ENCODE measurements around the gene CCDC74A.
"Not testable (repeated sequence)": the region's sequence is repeated elsewhere in the genome, so short reads cannot be mapped to it uniquely, and the experiment has no call there.

The CCDC74A gene

GRCh38 chr2:131525256-131525655, 2.4 kb upstream of the CCDC74A start:
- FAIRE-seq; DNase-seq (ENCODE audit: insufficient read length, low spot score): not testable (repeated sequence)

DNA sequence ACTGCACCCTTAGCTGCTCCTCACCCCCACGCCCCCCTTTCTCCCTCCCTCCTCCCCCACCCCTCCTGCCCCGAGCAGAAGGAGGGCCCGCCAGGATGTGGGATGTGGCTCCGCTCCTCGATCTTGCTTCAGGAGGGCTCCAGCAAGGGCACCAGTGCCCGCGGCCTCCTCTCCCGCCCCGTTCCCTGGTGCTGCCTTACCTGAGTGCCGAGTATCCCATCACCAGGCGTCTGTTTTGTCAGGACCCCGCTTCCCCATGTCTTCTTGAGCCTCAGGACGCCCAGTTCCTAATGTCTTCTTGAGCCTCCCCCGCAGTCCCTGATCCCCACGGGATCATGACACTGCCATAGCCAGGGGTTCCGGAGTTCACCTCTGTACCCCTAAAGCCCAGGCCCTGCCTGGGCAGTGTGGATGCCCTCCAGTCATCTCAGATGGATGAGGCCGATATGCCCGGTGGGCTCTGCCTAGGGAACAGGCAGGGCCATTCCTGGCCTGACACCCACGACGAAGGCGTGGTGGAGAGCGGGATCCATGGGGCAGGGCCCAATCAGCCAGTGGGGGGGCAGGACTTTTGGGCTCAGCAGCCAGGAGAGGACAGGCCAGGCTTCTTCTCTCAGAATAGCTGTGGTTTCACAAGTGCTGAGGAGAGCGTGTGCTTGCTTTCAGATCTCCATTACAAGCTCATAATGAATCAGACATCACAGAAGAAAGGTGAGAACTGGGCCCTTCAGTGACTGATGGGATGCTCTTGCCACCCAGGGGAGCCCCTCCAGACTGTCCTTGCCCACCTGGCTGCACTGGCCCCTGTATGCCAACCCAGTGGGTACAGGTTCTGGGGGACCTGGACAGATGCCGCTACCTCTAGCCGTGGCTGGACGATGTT, 1.5 kb downstream of the CCDC74A start:
- not testable (repeated sequence) for DNase-seq (ENCODE audit: insufficient read length, low spot score); FAIRE-seq

- peak; percentile 16 for FAIRE-seq
- not testable (repeated sequence) for DNase-seq (ENCODE audit: insufficient read length, low spot score)
Measured at GRCh38 chr2:131529864-131530445, 2.3 kb downstream of the CCDC74A start.

- DNase-seq (ENCODE audit: insufficient read length, low spot score); FAIRE-seq: not testable (repeated sequence)
Measured at GRCh38 chr2:131530626-131531344, 3.1 kb downstream of the CCDC74A start.

DNA sequence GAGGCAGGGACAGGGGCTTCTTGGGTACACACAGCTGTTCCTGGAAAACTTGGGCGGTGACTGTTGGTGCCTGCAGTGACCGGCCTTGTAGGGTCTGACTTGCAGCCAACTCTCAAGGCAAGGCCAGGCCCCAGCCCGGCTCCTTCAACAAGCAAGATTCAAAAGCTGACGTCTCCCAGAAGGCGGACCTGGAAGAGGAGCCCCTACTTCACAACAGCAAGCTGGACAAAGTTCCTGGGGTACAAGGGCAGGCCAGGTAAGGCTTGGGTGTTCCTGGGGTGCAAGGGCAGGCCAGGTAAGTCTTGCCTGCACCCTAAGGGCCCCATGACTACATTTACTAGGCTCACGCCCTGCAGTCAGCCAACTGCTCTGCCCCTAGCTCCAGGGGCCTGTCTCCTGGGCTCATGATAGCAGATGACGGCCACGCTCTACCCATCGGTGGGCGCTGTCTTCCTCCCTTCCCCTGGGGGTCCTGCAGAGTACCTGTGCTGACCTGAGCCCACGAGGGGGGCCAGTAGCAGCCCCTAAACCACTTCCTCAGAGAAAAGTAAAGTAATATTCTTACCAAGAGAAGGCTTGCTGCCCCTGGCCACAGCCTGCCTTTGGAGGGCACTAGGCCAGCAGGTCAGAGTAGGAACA, 4.0 kb downstream of the CCDC74A start:
- not testable (repeated sequence) for FAIRE-seq; DNase-seq (ENCODE audit: insufficient read length, low spot score)

- not testable (repeated sequence) for DNase-seq (ENCODE audit: insufficient read length, low spot score); FAIRE-seq
Measured at GRCh38 chr2:131532723-131533608, 5.3 kb downstream of the CCDC74A start.

- DNase-seq (ENCODE audit: insufficient read length, low spot score); FAIRE-seq: not testable (repeated sequence)
Measured at GRCh38 chr2:131533609-131534316, 6.1 kb downstream of the CCDC74A start.

GRCh38 chr2:131534317-131534672, 6.6 kb downstream of the CCDC74A start:
- DNase-seq (ENCODE audit: insufficient read length, low spot score), result not testable (repeated sequence)

GRCh38 chr2:131534965-131535364, 7.3 kb downstream of the CCDC74A start:
- not testable (repeated sequence) for FAIRE-seq; DNase-seq (ENCODE audit: insufficient read length, low spot score)

More at GRCh38 chr2:131534317-131534672, 6.6 kb downstream of the CCDC74A start:
- peak; percentile 23 for FAIRE-seq

- FAIRE-seq (no peak), DNase-seq (ENCODE audit: insufficient read length, low spot score) (no peak)
Measured at GRCh38 chr2:131535526-131535925, 7.8 kb downstream of the CCDC74A start.

- not testable (repeated sequence) for FAIRE-seq; DNase-seq (ENCODE audit: insufficient read length, low spot score)
Measured at GRCh38 chr2:131535951-131536826, 8.5 kb downstream of the CCDC74A start.

DNA sequence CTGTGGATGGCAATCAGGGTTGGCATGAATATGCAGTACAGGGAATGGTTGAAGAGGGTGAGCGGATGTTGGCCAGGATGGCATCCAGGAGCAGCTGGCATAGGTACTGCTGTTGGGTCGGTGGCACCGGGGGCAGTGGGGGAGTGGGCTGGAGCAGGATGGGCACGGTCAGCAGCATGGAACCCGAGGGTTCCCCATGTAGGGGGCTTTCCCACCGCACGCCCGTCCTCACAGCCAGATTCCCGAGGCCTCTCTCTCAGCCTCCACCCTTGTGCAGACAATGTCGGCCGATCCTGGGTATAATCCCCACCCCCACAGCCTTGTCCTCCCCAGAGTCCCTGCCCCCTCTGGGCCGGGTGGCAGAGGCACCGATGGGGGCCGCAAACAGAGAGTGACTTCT, 9.2 kb downstream of the CCDC74A start:
- DNase-seq (ENCODE audit: insufficient read length, low spot score); FAIRE-seq: not testable (repeated sequence)

DNA sequence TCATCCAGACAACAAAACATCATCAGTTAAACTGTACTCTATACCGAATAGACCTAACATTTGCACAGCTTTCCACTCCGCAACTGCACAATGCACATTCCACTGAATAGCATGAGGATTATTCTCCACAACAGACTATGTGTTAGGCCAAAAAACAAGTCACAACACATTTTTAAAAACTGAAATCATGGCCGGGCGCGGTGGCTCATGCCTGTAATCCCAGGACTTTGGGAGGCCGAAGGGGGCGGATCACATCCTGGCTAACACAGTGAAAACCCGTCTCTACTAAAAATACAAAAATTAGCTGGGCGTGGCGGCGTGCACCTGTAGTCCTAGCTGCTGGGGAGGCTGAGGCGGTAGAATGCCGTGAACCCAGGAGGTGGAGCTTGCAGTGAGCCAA, 11.2 kb downstream of the CCDC74A start:
- FAIRE-seq, result not testable (repeated sequence)

GRCh38 chr2:131542438-131543384, 15.0 kb downstream of the CCDC74A start:
- FAIRE-seq (no peak), DNase-seq (ENCODE audit: insufficient read length, low spot score) (no peak)

More for the DNA sequence above, 11.2 kb downstream of the CCDC74A start:
- DNase-seq (ENCODE audit: insufficient read length, low spot score), result not testable (repeated sequence)

GRCh38 chr2:131543385-131543891, 15.8 kb downstream of the CCDC74A start:
- FAIRE-seq, result no peak
- DNase-seq (ENCODE audit: insufficient read length, low spot score), result no peak

DNA sequence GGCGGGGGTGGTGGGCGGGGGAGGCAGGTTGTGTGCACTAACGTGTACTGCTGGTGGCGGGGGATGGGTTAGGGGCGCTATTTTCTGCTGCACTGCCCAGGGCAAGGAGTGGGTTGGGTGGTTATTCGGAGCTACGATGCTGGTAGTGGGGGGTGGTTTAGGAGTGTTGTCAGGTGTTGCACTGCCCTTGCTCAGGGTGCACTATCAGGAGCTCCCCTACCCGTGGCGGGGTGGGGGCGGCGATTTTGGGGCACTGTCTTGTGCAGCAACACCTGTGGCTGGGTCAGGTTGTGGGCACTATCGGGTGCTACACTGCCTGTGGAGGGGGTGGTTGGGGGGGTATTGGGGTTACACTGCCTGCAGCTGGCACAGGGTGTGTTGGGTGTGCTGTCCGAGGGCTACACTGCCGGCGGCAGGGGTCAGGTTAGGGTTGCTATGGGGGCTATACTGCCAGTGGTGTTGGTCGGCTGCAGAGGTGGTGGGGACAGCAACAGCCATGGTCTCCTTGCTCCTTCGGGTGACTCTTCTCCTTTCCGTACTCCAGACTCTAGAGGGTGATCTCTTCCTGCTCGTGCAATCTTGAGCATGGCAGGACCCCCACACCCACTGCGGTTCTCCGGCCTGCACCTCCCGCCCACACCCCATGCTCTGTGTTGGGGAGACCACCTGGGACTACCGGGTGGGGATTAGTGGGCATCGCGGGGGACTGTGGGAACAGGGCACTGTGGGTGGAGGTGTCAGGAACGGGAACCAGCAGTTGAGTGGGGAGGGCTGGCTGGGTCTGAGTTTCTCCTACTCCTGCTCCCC, 16.5 kb downstream of the CCDC74A start:
- not testable (repeated sequence) for DNase-seq (ENCODE audit: insufficient read length, low spot score); FAIRE-seq

All from HTR-8/SVneo (cell line).